Common myeloid progenitor, CD34-positive (primary cell): ENCODE results near the gene NPPC.

Source experiments
- CTCF ChIA-PET: fragments of 350-600 bp; sonication (Branson Sonifier 250); formaldehyde crosslinking; loops from one replicate; lab custom pipeline; 2021; ENCODE audit warnings: antibody characterized with exemption; lab: Charles Lee
- POLR2A ChIA-PET: fragments of 350-600 bp; sonication (Branson Sonifier 250); formaldehyde crosslinking; loops from one replicate; lab custom pipeline; 2021; ENCODE audit warnings: antibody characterized with exemption; lab: Charles Lee
- DNase-seq, 3 donors: peaks; one replicate each; pipeline versions ENCODE4 v3.0.0 to v3.0.0-alpha.2; 2013
- H3K27ac ChIP-seq, 2 experiments: 1 replicate in 1 of 2; 2 replicates in 1 of 2; pipeline ENCODE4 v1.7.0; 2013; ENCODE audit warnings: inconsistent platforms in 2 of 2, low read length in 2 of 2, mild to moderate bottlenecking in 2 of 2, low read depth in 1 of 2, moderate library complexity in 1 of 2; ENCODE audit not compliant: severe bottlenecking in 2 of 2, insufficient read depth in 1 of 2, poor library complexity in 1 of 2
- H3K27me3 ChIP-seq, 5 experiments: replicated peaks in 2 of 5; 1 replicate in 3 of 5; 2 replicates in 2 of 5; pipeline versions ENCODE4 v1.6.1 to v1.7.0; 2013; ENCODE audit warnings: low read length in 4 of 5, mild to moderate bottlenecking in 2 of 5, moderate library complexity in 2 of 5, inconsistent platforms in 1 of 5; ENCODE audit not compliant: insufficient read depth in 5 of 5, control insufficient read depth in 4 of 5
- H3K36me3 ChIP-seq, 4 experiments: 1 replicate in 2 of 4; 2 replicates in 2 of 4; pipeline versions ENCODE4 v1.6.1 to v1.7.0; 2013; ENCODE audit warnings: low read length in 3 of 4, control low read depth in 1 of 4, mild to moderate bottlenecking in 1 of 4; ENCODE audit not compliant: control insufficient read depth in 4 of 4, insufficient read depth in 4 of 4
- H3K4me1 ChIP-seq, 4 experiments: 1 replicate in 3 of 4; 2 replicates in 1 of 4; pipeline versions ENCODE4 v1.6.1 to v1.7.1; 2013; ENCODE audit warnings: low read length in 3 of 4, mild to moderate bottlenecking in 3 of 4, control low read depth in 1 of 4, inconsistent platforms in 1 of 4, moderate library complexity in 1 of 4; ENCODE audit not compliant: control insufficient read depth in 4 of 4, insufficient read depth in 4 of 4; ENCODE audit errors: control extremely low read depth in 1 of 4
- H3K4me3 ChIP-seq, 7 experiments: 1 replicate in 4 of 7; 2 replicates in 3 of 7; pipeline versions ENCODE4 v1.5.1 to v1.7.0; 2013; ENCODE audit warnings: mild to moderate bottlenecking in 7 of 7, low read length in 6 of 7, moderate library complexity in 6 of 7, inconsistent platforms in 2 of 7, low read depth in 2 of 7, control low read depth in 1 of 7; ENCODE audit not compliant: insufficient read depth in 4 of 7, control insufficient read depth in 1 of 7; ENCODE audit errors: extremely low read depth in 1 of 7
- H3K9me3 ChIP-seq, 5 experiments: 1 replicate in 4 of 5; 2 replicates in 1 of 5; pipeline versions ENCODE4 v1.6.1 to v1.7.1; 2013; ENCODE audit warnings: low read length in 4 of 5, mild to moderate bottlenecking in 2 of 5, inconsistent platforms in 1 of 5, low read depth in 1 of 5, moderate library complexity in 1 of 5; ENCODE audit not compliant: control insufficient read depth in 4 of 5, insufficient read depth in 2 of 5; ENCODE audit errors: control extremely low read depth in 1 of 5
- WGBS: methylation state at CpG from one replicate; pipeline ENCODE4 v1.1.5; 2013; ENCODE audit not compliant: insufficient coverage; 5-methylcytosine and 5-hydroxymethylcytosine counted together

NPPC gene

GRCh38 chr2:231961349-231962166 lies 35.4 kb upstream of the NPPC start, which contains the start of gene DIS3L2:
DIS3L2 (plus strand) TSS chr2:231961713; CDS start chr2:232014928, 53,215 bp downstream.
- no peaks in the 10 kb centered on the region for H3K36me3 ChIP-seq
- 0% methylated on average over 74 of the region's 83 CpGs for WGBS
- H3K4me3 ChIP-seq, result peak within 1 kb of the TSS; percentile 85 to 99 (median 94)
- no peaks in the 10 kb centered on the region for H3K9me3 ChIP-seq
- H3K4me1 ChIP-seq, result peaks cover 3 to 12% (median 9%) of the 10 kb centered on the region in 4 experiments
- peak; percentile 82 to 95 (median 91) for DNase-seq
- H3K27me3 ChIP-seq, result no peaks in the 10 kb centered on the region
- H3K27ac ChIP-seq, result peak within 1 kb of the TSS; percentile 33 to 79
- POLR2A ChIA-PET, result no interaction called here
- CTCF ChIA-PET, result interaction anchor here (0.8 kb wide), 1 partner anchor 14 kb away, joined by 3 read pairs; no protein-coding TSS in a partner anchor

- Histone ChIP-seq H3K4me1 (peaks cover 3 to 12% (median 9%) of the 10 kb centered on the region in 4 experiments), H3K4me3 (peak overlapping the region; percentile 85 to 99 (median 94)), H3K27me3 (no peaks in the 10 kb centered on the region), H3K36me3 (no peaks in the 10 kb centered on the region), H3K27ac (peak overlapping the region; percentile 33 to 79), H3K9me3 (no peaks in the 10 kb centered on the region)
- ChIA-PET CTCF (interaction anchor here (0.8 kb wide), 1 partner anchor 13 kb away, joined by 3 read pairs; no protein-coding TSS in a partner anchor), POLR2A (no interaction called here)
- no peak for DNase-seq
- WGBS, result 46% methylated on average over 18 of the region's 18 CpGs
These were observed 34.7 kb upstream of the NPPC start for GRCh38 chr2:231960810-231961348.

- no peak overlapping the region for H3K27ac ChIP-seq
- no peaks in the 10 kb centered on the region for H3K9me3 ChIP-seq
- no peak overlapping the region for H3K4me3 ChIP-seq
- WGBS, result 81% methylated on average over 4 of the region's 4 CpGs
- H3K27me3 ChIP-seq, result no peaks in the 10 kb centered on the region
- DNase-seq, result no peak
- no peaks in the 10 kb centered on the region for H3K36me3 ChIP-seq
- CTCF ChIA-PET, result no interaction called here
- POLR2A ChIA-PET, result no interaction called here
- peaks cover 3 to 12% (median 9%) of the 10 kb centered on the region in 4 experiments for H3K4me1 ChIP-seq
These were observed 31.9 kb upstream of the NPPC start for GRCh38 chr2:231957913-231958763.

- H3K4me1 ChIP-seq, result peaks cover 0 to 4% (median 3%) of the 10 kb centered on the region in 4 experiments
- no peak overlapping the region for H3K4me3 ChIP-seq
- H3K27ac ChIP-seq, result no peak overlapping the region
- no peak for DNase-seq
- ChIA-PET POLR2A (no interaction called here), CTCF (interaction anchor here (0.5 to 1.8 kb wide), 4 partner anchors 15 to 409 kb away, joined by 3 to 4 read pairs (median 4); no protein-coding TSS in a partner anchor)
- H3K9me3 ChIP-seq, result peaks cover 0 to 4% (median 0%) of the 10 kb centered on the region in 5 experiments
- WGBS, result 100% methylated on average over 7 of the region's 8 CpGs
- H3K36me3 ChIP-seq, result no peaks in the 10 kb centered on the region
- no peaks in the 10 kb centered on the region for H3K27me3 ChIP-seq
These were observed 29.7 kb upstream of the NPPC start for GRCh38 chr2:231955758-231956472.

- Histone ChIP-seq H3K9me3 (peaks cover 0 to 4% (median 0%) of the 10 kb centered on the region in 5 experiments), H3K4me1 (no peaks in the 10 kb centered on the region), H3K27ac (no peak overlapping the region), H3K4me3 (no peak overlapping the region), H3K27me3 (no peaks in the 10 kb centered on the region), H3K36me3 (no peaks in the 10 kb centered on the region)
- DNase-seq, result no peak
- no CpG with 5 or more reads among the region's 2 CpGs for WGBS
- CTCF ChIA-PET, result no interaction called here
- POLR2A ChIA-PET, result no interaction called here
These were observed 25.3 kb upstream of the NPPC start for GRCh38 chr2:231951452-231952035.

- Histone ChIP-seq H3K36me3 (no peaks in the 10 kb centered on the region), H3K9me3 (peaks cover 0 to 4% (median 0%) of the 10 kb centered on the region in 5 experiments), H3K27ac (no peak overlapping the region), H3K4me1 (no peaks in the 10 kb centered on the region), H3K4me3 (no peak overlapping the region), H3K27me3 (peaks cover 0 to 2% (median 0%) of the 10 kb centered on the region in 5 experiments)
- ChIA-PET CTCF (interaction anchor here (1.5 kb wide), 1 partner anchor 14 kb away, joined by 3 read pairs; the partner anchor contains the start of gene DIS3L2), POLR2A (interaction anchor here (0.6 kb wide), 1 partner anchor 23 kb away, joined by 3 read pairs; no protein-coding TSS in a partner anchor)
- no peak for DNase-seq
- WGBS, result 98% methylated on average over 5 of the region's 7 CpGs
These were observed 21.5 kb upstream of the NPPC start for GRCh38 chr2:231947694-231948093.
